Ishikawa (cell line): ENCODE results near the gene NDUFB2.

Source experiments
- CREB1 ChIP-seq: IDR thresholded peaks from 2 replicates; pipeline ENCODE4 v1.6.1; 2012; ENCODE audit warnings: low read depth
- TF ChIP-seq, protein P1 (sequence below): IDR thresholded peaks from 2 replicates; pipeline ENCODE4 v1.6.1; 2012; ENCODE audit warnings: low read depth, mild to moderate bottlenecking

DNA sequence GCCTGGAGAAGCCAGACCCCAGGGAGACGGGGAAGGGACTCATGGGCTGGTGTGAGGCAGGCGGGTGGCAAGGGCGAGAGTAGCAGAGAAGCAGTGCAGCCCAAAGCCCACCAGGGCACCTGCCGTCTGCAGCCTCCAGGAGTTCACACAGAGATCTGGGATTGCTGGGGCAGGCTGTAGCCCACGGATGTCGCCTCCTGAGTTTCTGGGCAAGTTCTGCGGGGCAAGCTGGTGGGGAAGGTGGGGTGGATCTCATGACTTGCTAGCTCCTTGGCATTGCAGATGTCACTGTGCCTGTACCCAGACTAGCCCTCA, 17.7 kb upstream of the NDUFB2 start:
- TF ChIP-seq, protein P1, sequence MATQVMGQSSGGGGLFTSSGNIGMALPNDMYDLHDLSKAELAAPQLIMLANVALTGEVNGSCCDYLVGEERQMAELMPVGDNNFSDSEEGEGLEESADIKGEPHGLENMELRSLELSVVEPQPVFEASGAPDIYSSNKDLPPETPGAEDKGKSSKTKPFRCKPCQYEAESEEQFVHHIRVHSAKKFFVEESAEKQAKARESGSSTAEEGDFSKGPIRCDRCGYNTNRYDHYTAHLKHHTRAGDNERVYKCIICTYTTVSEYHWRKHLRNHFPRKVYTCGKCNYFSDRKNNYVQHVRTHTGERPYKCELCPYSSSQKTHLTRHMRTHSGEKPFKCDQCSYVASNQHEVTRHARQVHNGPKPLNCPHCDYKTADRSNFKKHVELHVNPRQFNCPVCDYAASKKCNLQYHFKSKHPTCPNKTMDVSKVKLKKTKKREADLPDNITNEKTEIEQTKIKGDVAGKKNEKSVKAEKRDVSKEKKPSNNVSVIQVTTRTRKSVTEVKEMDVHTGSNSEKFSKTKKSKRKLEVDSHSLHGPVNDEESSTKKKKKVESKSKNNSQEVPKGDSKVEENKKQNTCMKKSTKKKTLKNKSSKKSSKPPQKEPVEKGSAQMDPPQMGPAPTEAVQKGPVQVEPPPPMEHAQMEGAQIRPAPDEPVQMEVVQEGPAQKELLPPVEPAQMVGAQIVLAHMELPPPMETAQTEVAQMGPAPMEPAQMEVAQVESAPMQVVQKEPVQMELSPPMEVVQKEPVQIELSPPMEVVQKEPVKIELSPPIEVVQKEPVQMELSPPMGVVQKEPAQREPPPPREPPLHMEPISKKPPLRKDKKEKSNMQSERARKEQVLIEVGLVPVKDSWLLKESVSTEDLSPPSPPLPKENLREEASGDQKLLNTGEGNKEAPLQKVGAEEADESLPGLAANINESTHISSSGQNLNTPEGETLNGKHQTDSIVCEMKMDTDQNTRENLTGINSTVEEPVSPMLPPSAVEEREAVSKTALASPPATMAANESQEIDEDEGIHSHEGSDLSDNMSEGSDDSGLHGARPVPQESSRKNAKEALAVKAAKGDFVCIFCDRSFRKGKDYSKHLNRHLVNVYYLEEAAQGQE = no peak
- no peak for TF ChIP-seq CREB1
